ENCODE data around the gene TTBK2.

Gene TTBK2

GRCh38 chr15:42820811-42821210 is 99.8 kb downstream of the TTBK2 start:
- no peak for TF ChIP-seq TAF1 (IDR thresholded peaks at IDR 0.05; ENCODE audit: low read depth)
- no peak for TF ChIP-seq TEAD4 (IDR thresholded peaks at IDR 0.05)
- no peak for TF ChIP-seq FOXM1 (IDR thresholded peaks at IDR 0.05; ENCODE audit: borderline replicate concordance, low read depth)
- TF ChIP-seq NFIC (IDR thresholded peaks at IDR 0.05), result no peak
- TF ChIP-seq EP300 (IDR thresholded peaks at IDR 0.05; ENCODE audit: borderline replicate concordance), result no peak
- no peak for TF ChIP-seq RAD21 (IDR thresholded peaks at IDR 0.05; ENCODE audit: low read depth)
- TF ChIP-seq CREB1 (IDR thresholded peaks at IDR 0.05; ENCODE audit: low read depth), result no peak
- no peak for TF ChIP-seq USF1 (IDR thresholded peaks at IDR 0.05)
- no peak for TF ChIP-seq REST (IDR thresholded peaks at IDR 0.05; ENCODE audit: low read depth)
- TF ChIP-seq ZBTB7A (IDR thresholded peaks at IDR 0.05; ENCODE audit: low read depth), result no peak
- no peak for TF ChIP-seq TCF12 (IDR thresholded peaks at IDR 0.05; ENCODE audit: low read depth)
- TF ChIP-seq CEBPB (IDR thresholded peaks at IDR 0.05), result no peak
- TF ChIP-seq MAX (IDR thresholded peaks at IDR 0.05), result no peak
- TF ChIP-seq YY1 (IDR thresholded peaks at IDR 0.05; ENCODE audit: low read depth), result no peak
- no peak for TF ChIP-seq EGR1 (IDR thresholded peaks at IDR 0.05)

GRCh38 chr15:42819786-42820185 is 100.8 kb downstream of the TTBK2 start:
- TF ChIP-seq TAF1 (IDR thresholded peaks at IDR 0.05; ENCODE audit: low read depth) (no peak), TCF12 (IDR thresholded peaks at IDR 0.05; ENCODE audit: low read depth) (no peak), NFIC (IDR thresholded peaks at IDR 0.05) (no peak), EGR1 (IDR thresholded peaks at IDR 0.05) (no peak), MAX (IDR thresholded peaks at IDR 0.05) (no peak), TEAD4 (IDR thresholded peaks at IDR 0.05) (no peak), USF1 (IDR thresholded peaks at IDR 0.05) (no peak), YY1 (IDR thresholded peaks at IDR 0.05; ENCODE audit: low read depth) (no peak), ZBTB7A (IDR thresholded peaks at IDR 0.05; ENCODE audit: low read depth) (no peak), FOXM1 (IDR thresholded peaks at IDR 0.05; ENCODE audit: borderline replicate concordance, low read depth) (no peak), CREB1 (IDR thresholded peaks at IDR 0.05; ENCODE audit: low read depth) (no peak), RAD21 (IDR thresholded peaks at IDR 0.05; ENCODE audit: low read depth) (no peak), EP300 (IDR thresholded peaks at IDR 0.05; ENCODE audit: borderline replicate concordance) (no peak), REST (IDR thresholded peaks at IDR 0.05; ENCODE audit: low read depth) (no peak), CEBPB (IDR thresholded peaks at IDR 0.05) (no peak)

GRCh38 chr15:42811433-42811832 is 109.1 kb downstream of the TTBK2 start:
- TF ChIP-seq EP300 (IDR thresholded peaks at IDR 0.05; ENCODE audit: borderline replicate concordance), result no peak
- no peak for TF ChIP-seq TEAD4 (IDR thresholded peaks at IDR 0.05)
- TF ChIP-seq TAF1 (IDR thresholded peaks at IDR 0.05; ENCODE audit: low read depth), result no peak
- TF ChIP-seq NFIC (IDR thresholded peaks at IDR 0.05), result no peak
- TF ChIP-seq YY1 (IDR thresholded peaks at IDR 0.05; ENCODE audit: low read depth), result no peak
- no peak for TF ChIP-seq ZBTB7A (IDR thresholded peaks at IDR 0.05; ENCODE audit: low read depth)
- TF ChIP-seq TCF12 (IDR thresholded peaks at IDR 0.05; ENCODE audit: low read depth), result no peak
- no peak for TF ChIP-seq USF1 (IDR thresholded peaks at IDR 0.05)
- TF ChIP-seq RAD21 (IDR thresholded peaks at IDR 0.05; ENCODE audit: low read depth), result no peak
- no peak for TF ChIP-seq MAX (IDR thresholded peaks at IDR 0.05)
- no peak for TF ChIP-seq CEBPB (IDR thresholded peaks at IDR 0.05)
- no peak for TF ChIP-seq FOXM1 (IDR thresholded peaks at IDR 0.05; ENCODE audit: borderline replicate concordance, low read depth)
- no peak for TF ChIP-seq CREB1 (IDR thresholded peaks at IDR 0.05; ENCODE audit: low read depth)
- TF ChIP-seq EGR1 (IDR thresholded peaks at IDR 0.05), result no peak
- no peak for TF ChIP-seq REST (IDR thresholded peaks at IDR 0.05; ENCODE audit: low read depth)

Measured in Ishikawa (cell line).